Kidney (tissue), 14 donors: ENCODE results near the gene KRT35. TPM values are rescaled to one million over a fixed set of nuclear protein-coding genes. Genes with fewer than 3 reads are reported as not detected.

Experiments used
- DNase-seq, 5 donors: peaks; one replicate each; pipeline ENCODE4 v3.0.0-alpha.2; 2013 to 2020
- FAIRE-seq: peaks from 2 replicates; lab custom pipeline; 2012; peaks lifted over from hg19 to GRCh38; lab: Jason Lieb, UNC
- H3K27ac ChIP-seq, 2 donors: one replicate each; pipeline ENCODE4 v1.7.0; 2013; ENCODE audit warnings: low read depth in 2 of 2, low read length in 2 of 2, inconsistent platforms in 1 of 2
- H3K27me3 ChIP-seq: one replicate; pipeline ENCODE4 v1.7.1; 2013; ENCODE audit warnings: low read length, inconsistent platforms; ENCODE audit not compliant: control insufficient read depth, insufficient read depth
- H3K36me3 ChIP-seq, 3 donors: one replicate each; pipeline versions ENCODE4 v1.7.0 to v1.7.1; 2013; ENCODE audit warnings: low read length in 3 of 3, control low read depth in 1 of 3, inconsistent platforms in 1 of 3; ENCODE audit not compliant: insufficient read depth in 3 of 3, control insufficient read depth in 2 of 3
- H3K4me1 ChIP-seq, 3 donors: one replicate each; pipeline versions ENCODE4 v1.7.0 to v1.7.1; 2013; ENCODE audit warnings: low read length in 3 of 3, inconsistent platforms in 1 of 3, low read depth in 1 of 3; ENCODE audit not compliant: control insufficient read depth in 2 of 3, insufficient read depth in 2 of 3
- H3K4me3 ChIP-seq, 3 donors: one replicate each; pipeline versions ENCODE4 v1.7.0 to v1.8.1; 2013; ENCODE audit warnings: low read length in 3 of 3, control low read depth in 1 of 3, inconsistent platforms in 1 of 3
- H3K9ac ChIP-seq, 3 donors: one replicate each; pipeline versions ENCODE4 v1.7.0 to v1.7.1; 2013; ENCODE audit warnings: low read length in 3 of 3, control low read depth in 1 of 3, inconsistent platforms in 1 of 3
- H3K9me3 ChIP-seq, 3 donors: one replicate each; pipeline versions ENCODE4 v1.7.0 to v1.7.1; 2013; ENCODE audit warnings: low read length in 3 of 3, control low read depth in 1 of 3, inconsistent platforms in 1 of 3; ENCODE audit not compliant: control insufficient read depth in 2 of 3, insufficient read depth in 1 of 3
- intact Hi-C: fragments of 100-400 bp; cut with DNase I; formaldehyde crosslinking; loops from one replicate; pipeline ENCODE4 v1.11.1; 2022
- polyA plus RNA-seq: library from polyadenylated mRNA; stranded (reverse); fragments of 350-450 nt; fragmentation: Illumina TruSeq; extraction: RNeasy Lipid Tissue Mini Kit (QIAGEN cat#74804); gene quantifications from one replicate; pipeline ENCODE4 v1.2.3, GENCODE V29; 2014; ENCODE audit warnings: low read depth, low replicate concordance; ENCODE audit not compliant: insufficient read depth
- total RNA-seq: library from RNA; stranded (reverse); fragmentation: NEBNext Ultra II Directional; extraction: Animal tissue kit (Norgen Biotek cat#: 25700); gene quantifications from one replicate; pipeline ENCODE4 v1.2.1, GENCODE V29; 2021
- TF ChIP-seq, protein P1 (sequence below): IDR thresholded peaks from 3 replicates; pipeline ENCODE4 v1.5.1; 2012; ENCODE audit warnings: mild to moderate bottlenecking, moderate library complexity, borderline replicate concordance; ENCODE audit not compliant: insufficient read depth; ENCODE audit errors: extremely low read depth
- donor health status: control.
- donor health status: control.
- donor health status: control.
- donor health status: control.
- donor health status: control.
- donor health status: DM: yes; HTN: yes; CAD: no.
- donor health status: Normal renal cell carcinoma (clear cell type).

The KRT35 gene
- total and polyA plus RNA-seq, 2 donors from 2014 or later: not detected

DNA sequence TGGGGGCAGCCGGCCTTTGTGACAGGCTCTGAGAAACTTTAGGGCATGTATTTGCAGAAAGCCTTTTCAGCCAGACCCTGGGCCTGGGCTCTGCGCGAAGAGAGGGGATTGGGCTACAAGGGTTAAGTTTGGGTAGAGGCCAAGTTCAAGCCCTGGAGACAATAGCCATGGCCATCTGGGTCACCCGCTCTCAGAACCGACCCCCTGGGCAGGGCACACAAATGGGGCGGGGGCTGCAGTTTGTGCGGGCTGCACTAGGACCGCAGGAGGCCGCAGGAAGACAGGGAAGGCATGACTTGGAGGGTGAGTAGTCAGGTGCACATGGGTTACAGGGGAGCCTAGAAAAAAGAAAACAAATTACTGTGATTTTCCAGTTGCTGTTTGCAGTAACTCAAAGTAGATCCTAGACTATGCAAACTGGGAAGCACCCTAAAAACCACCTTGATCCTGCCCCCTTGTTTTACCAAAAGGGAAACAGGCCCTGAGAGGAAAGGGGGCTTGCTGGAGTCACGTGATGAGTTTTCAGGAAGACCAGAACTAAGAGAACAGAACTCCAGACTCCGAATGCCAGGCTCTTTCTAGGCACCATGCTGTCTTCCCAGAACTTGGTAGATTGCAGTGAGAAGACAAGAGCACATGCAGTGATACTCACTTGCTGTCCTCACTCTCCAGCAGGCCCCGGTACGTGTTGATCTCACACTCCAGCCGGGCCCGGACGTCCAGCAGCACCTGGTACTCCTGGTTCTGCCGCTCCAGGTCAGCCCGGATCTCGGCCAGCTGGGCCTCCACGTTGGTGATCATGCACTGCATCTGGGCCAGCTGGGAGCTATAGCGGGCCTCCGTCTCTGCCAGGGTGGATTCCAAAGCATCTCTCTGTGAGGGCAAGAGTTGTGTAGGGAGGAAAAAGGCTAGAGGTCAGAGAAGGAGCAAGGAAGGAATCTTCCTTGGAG is 3.8 kb downstream of the KRT35 start:
- H3K27me3 ChIP-seq: no peaks in the 10 kb centered on the region
- no peak overlapping the region for H3K4me3 ChIP-seq
- no peak for FAIRE-seq
- no peak overlapping the region for H3K9ac ChIP-seq
- intact Hi-C loops: no loop called here
- no peak overlapping the region for H3K27ac ChIP-seq
- H3K36me3 ChIP-seq: no peaks in the 10 kb centered on the region
- peaks cover 0 to 3% (median 0%) of the 10 kb centered on the region in 3 donors for H3K4me1 ChIP-seq
- no peak for DNase-seq
- H3K9me3 ChIP-seq: no peaks in the 10 kb centered on the region
- TF ChIP-seq, protein P1, sequence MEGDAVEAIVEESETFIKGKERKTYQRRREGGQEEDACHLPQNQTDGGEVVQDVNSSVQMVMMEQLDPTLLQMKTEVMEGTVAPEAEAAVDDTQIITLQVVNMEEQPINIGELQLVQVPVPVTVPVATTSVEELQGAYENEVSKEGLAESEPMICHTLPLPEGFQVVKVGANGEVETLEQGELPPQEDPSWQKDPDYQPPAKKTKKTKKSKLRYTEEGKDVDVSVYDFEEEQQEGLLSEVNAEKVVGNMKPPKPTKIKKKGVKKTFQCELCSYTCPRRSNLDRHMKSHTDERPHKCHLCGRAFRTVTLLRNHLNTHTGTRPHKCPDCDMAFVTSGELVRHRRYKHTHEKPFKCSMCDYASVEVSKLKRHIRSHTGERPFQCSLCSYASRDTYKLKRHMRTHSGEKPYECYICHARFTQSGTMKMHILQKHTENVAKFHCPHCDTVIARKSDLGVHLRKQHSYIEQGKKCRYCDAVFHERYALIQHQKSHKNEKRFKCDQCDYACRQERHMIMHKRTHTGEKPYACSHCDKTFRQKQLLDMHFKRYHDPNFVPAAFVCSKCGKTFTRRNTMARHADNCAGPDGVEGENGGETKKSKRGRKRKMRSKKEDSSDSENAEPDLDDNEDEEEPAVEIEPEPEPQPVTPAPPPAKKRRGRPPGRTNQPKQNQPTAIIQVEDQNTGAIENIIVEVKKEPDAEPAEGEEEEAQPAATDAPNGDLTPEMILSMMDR: no peak

DNA sequence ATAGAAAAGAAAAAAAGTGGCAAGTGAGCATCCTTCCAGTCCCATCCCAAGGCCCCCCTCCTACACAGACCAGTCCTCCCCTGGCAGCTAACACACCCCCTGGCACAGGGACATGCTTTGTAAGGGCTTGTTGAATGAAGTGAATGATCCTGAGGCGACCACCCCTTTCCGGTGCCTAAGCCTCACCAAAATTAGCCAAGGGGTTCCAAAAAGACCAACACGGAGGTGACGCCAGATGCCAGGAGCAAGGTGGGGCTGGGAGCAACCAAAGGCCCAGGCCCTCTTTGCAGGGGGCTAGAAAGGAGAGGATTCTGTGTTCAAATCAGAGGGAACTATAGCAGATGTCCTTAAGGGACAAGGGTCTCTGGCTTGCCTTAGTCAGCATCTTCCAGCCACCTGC is 5.5 kb downstream of the KRT35 start:
- DNase-seq (no peak), FAIRE-seq (no peak)
- H3K27ac ChIP-seq: no peak overlapping the region
- TF ChIP-seq, protein P1: no peak
- no peaks in the 10 kb centered on the region for H3K36me3 ChIP-seq
- no peaks in the 10 kb centered on the region for H3K27me3 ChIP-seq
- intact Hi-C loops: no loop called here
- H3K4me3 ChIP-seq: no peak overlapping the region
- no peak overlapping the region for H3K9ac ChIP-seq
- H3K9me3 ChIP-seq: peaks cover 0 to 5% (median 0%) of the 10 kb centered on the region in 3 donors
- peaks cover 0 to 3% (median 0%) of the 10 kb centered on the region in 3 donors for H3K4me1 ChIP-seq

GRCh38 chr17:41474863-41475262 is 6.1 kb downstream of the KRT35 start:
- no peak overlapping the region for H3K9ac ChIP-seq
- peaks cover 0 to 3% (median 0%) of the 10 kb centered on the region in 3 donors for H3K4me1 ChIP-seq
- no peak overlapping the region for H3K27ac ChIP-seq
- H3K36me3 ChIP-seq: no peaks in the 10 kb centered on the region
- intact Hi-C loops: no loop called here
- no peak overlapping the region for H3K4me3 ChIP-seq
- peaks cover 0 to 5% (median 0%) of the 10 kb centered on the region in 3 donors for H3K9me3 ChIP-seq
- no peak for FAIRE-seq
- H3K27me3 ChIP-seq: no peaks in the 10 kb centered on the region
- DNase-seq: no peak
- TF ChIP-seq, protein P1: no peak
